Measurements from ENCODE around the gene DYSF. TPM values are rescaled to one million over a fixed set of nuclear protein-coding genes. Genes with fewer than 3 reads are reported as not detected.

DYSF gene
- total RNA-seq, 1 experiment from 2014 or later = 5.5 TPM

DNA sequence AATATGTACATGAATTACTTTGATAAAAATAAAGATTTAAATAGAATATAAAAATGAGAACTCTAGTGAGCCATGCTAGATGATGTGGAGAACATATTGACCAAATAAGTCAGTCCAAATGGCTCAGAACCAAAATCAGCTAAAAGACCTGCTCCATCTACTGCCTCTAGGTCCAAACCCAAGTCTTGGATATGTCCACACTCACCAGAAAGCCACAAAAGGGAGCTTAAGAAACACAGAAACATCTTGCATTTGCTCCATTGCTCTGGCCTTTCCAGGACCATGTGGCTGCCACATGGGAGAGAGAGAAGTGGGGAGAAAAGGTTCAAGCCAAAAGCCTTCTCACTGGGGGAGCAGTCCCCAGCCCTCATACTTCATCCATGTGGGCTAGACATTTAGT, 272.5 kb downstream of the DYSF start:
- Histone ChIP-seq H3K23me2 (ENCODE audit: insufficient read length, low read depth, low read length, poor library complexity, severe bottlenecking) (no peaks in the 10 kb centered on the region), H4K8ac (replicated peaks; ENCODE audit: insufficient read length, low read depth, low read length) (no peak overlapping the region), H3K14ac (ENCODE audit: insufficient read depth, low read length) (no peak overlapping the region), H3K56ac (ENCODE audit: insufficient read length, low read depth, low read length) (no peak overlapping the region), H2BK120ac (ENCODE audit: low read depth, low read length, poor library complexity, severe bottlenecking) (no peak overlapping the region), H2BK20ac (ENCODE audit: low read depth, low read length, poor library complexity, severe bottlenecking) (no peak overlapping the region), H3K79me2 (ENCODE audit: insufficient read depth, low read length) (no peaks in the 10 kb centered on the region), H3K9ac (ENCODE audit: extremely low read depth, insufficient read length, low read length) (no peak overlapping the region), H3K23ac (ENCODE audit: insufficient read length, low read depth, low read length) (no peak overlapping the region), H3K27me3 (ENCODE audit: insufficient read depth, low read length) (no peaks in the 10 kb centered on the region), H3K27ac (ENCODE audit: insufficient read length, low read depth, low read length) (no peak overlapping the region), H3K4ac (ENCODE audit: low read depth, low read length) (no peak overlapping the region), H4K91ac (ENCODE audit: insufficient read length, low read depth, low read length) (no peak overlapping the region), H3K4me1 (ENCODE audit: insufficient read depth, low read length) (no peaks in the 10 kb centered on the region), H2AFZ (ENCODE audit: low read length) (no peak overlapping the region), H3K4me2 (ENCODE audit: insufficient read depth, insufficient read length, low read length) (no peak overlapping the region), H3K79me1 (ENCODE audit: insufficient read depth, low read depth, low read length, poor library complexity, severe bottlenecking) (no peaks in the 10 kb centered on the region), H4K5ac (ENCODE audit: insufficient read length, low read depth, low read length) (no peak overlapping the region), H2BK15ac (ENCODE audit: low read depth, low read length) (no peak overlapping the region), H2BK12ac (ENCODE audit: insufficient read length, low read depth, low read length) (no peak overlapping the region), H3K9me3 (ENCODE audit: control insufficient read depth, low read depth, low read length) (no peaks in the 10 kb centered on the region), H2BK5ac (ENCODE audit: insufficient read length, low read length) (no peak overlapping the region), H4K20me1 (ENCODE audit: control insufficient read depth, insufficient read depth, insufficient read length) (no peaks in the 10 kb centered on the region), H3K18ac (ENCODE audit: insufficient read length, low read depth, low read length) (no peak overlapping the region), H3T11ph (ENCODE audit: low read length) (no peak overlapping the region), H2AK5ac (ENCODE audit: insufficient read length, low read length) (no peak overlapping the region)
- H3K4me3 Mint-ChIP-seq = no peak overlapping the region
- no peaks in the 10 kb centered on the region for H3K4me1 Mint-ChIP-seq
- H3K27me3 Mint-ChIP-seq (ENCODE audit: low read depth) = peaks cover 11% of the 10 kb centered on the region
- no peak for TF ChIP-seq CTCF (conservative IDR thresholded peaks at IDR 0.05)
- no peak overlapping the region for H3K27ac Mint-ChIP-seq
- no peak for DNase-seq
- H3K9me3 Mint-ChIP-seq = peaks cover 5 to 6% of the 10 kb centered on the region in 2 experiments; a peak in 4 of 5 replicates
- H3K36me3 Mint-ChIP-seq (ENCODE audit: insufficient read depth in 1 of 3, low read depth in 3 of 3) = peaks cover 0 to 2% (median 0%) of the 10 kb centered on the region in 3 experiments; a peak in 3 of 7 replicates

Data from H9 (cell line).